Nephron (organoid): ENCODE measurements around the gene TAX1BP3.

Source experiments
- H3K27ac Mint-ChIP-seq, 3 experiments: 2 replicates each; pipeline ENCODE4 v1.8.0; 2020; ENCODE audit warnings: mixed read lengths in 3 of 3, mild to moderate bottlenecking in 2 of 3, moderate library complexity in 1 of 3
- H3K27me3 Mint-ChIP-seq: 2 replicates; pipeline ENCODE4 v1.8.0; 2021; ENCODE audit warnings: low read depth, mild to moderate bottlenecking, moderate library complexity, mixed read lengths
- H3K36me3 Mint-ChIP-seq: 2 replicates; pipeline ENCODE4 v1.8.0; 2020; ENCODE audit warnings: low read depth, mixed read lengths
- H3K4me1 Mint-ChIP-seq: 2 replicates; pipeline ENCODE4 v1.8.0; 2020; ENCODE audit warnings: mixed read lengths
- H3K4me3 Mint-ChIP-seq, 3 experiments: 2 replicates each; pipeline ENCODE4 v1.8.0; 2020; ENCODE audit warnings: mild to moderate bottlenecking in 3 of 3, mixed read lengths in 3 of 3, moderate library complexity in 2 of 3
- H3K9me3 Mint-ChIP-seq: 2 replicates; pipeline ENCODE4 v1.8.0; 2020; ENCODE audit warnings: mixed read lengths
- CTCF ChIP-seq, 3 experiments: fragments of 200-600 bp; sonication (generic); IDR thresholded peaks; one replicate each; pipeline ENCODE4 v1.5.0; 2021; ENCODE audit warnings: antibody characterized with exemption in 3 of 3; ENCODE audit not compliant: unreplicated experiment in 3 of 3

Gene TAX1BP3

GRCh38 chr17:3665834-3666233, 2.5 kb downstream of the TAX1BP3 start:
- Mint-ChIP-seq H3K4me1 (peaks cover 37% of the 10 kb centered on the region), H3K27me3 (peaks cover 5% of the 10 kb centered on the region), H3K9me3 (no peaks in the 10 kb centered on the region), H3K36me3 (peaks cover 27% of the 10 kb centered on the region), H3K4me3 (peak overlapping the region; percentile 95 to 98 (median 98)), H3K27ac (peak overlapping the region; percentile 87 to 93 (median 91))
- no peak for TF ChIP-seq CTCF (IDR thresholded peaks at IDR 0.05; ENCODE audit: unreplicated experiment in 3 of 3)

GRCh38 chr17:3663102-3664011, 5.0 kb downstream of the TAX1BP3 start:
- no peak overlapping the region for H3K4me3 Mint-ChIP-seq
- peaks cover 24% of the 10 kb centered on the region for H3K36me3 Mint-ChIP-seq
- no peak for TF ChIP-seq CTCF (IDR thresholded peaks at IDR 0.05; ENCODE audit: unreplicated experiment in 3 of 3)
- H3K4me1 Mint-ChIP-seq: peaks cover 27% of the 10 kb centered on the region
- H3K9me3 Mint-ChIP-seq: no peaks in the 10 kb centered on the region
- no peak overlapping the region for H3K27ac Mint-ChIP-seq
- H3K27me3 Mint-ChIP-seq: peaks cover 5% of the 10 kb centered on the region

- peaks cover 20% of the 10 kb centered on the region for H3K36me3 Mint-ChIP-seq
- H3K9me3 Mint-ChIP-seq: no peaks in the 10 kb centered on the region
- peak overlapping the region in 1 of 3 experiments; percentile 42 for H3K27ac Mint-ChIP-seq
- no peak overlapping the region for H3K4me3 Mint-ChIP-seq
- H3K4me1 Mint-ChIP-seq: peaks cover 11% of the 10 kb centered on the region
- no peak for TF ChIP-seq CTCF (IDR thresholded peaks at IDR 0.05; ENCODE audit: unreplicated experiment in 3 of 3)
- H3K27me3 Mint-ChIP-seq: no peaks in the 10 kb centered on the region
These were observed 8.0 kb downstream of the TAX1BP3 start for GRCh38 chr17:3660311-3660891.

- Mint-ChIP-seq H3K4me3 (no peak overlapping the region), H3K27me3 (no peaks in the 10 kb centered on the region), H3K27ac (peak overlapping the region in 1 of 3 experiments; percentile 42), H3K9me3 (no peaks in the 10 kb centered on the region), H3K36me3 (peaks cover 14% of the 10 kb centered on the region), H3K4me1 (peaks cover 5% of the 10 kb centered on the region)
- no peak for TF ChIP-seq CTCF (IDR thresholded peaks at IDR 0.05; ENCODE audit: unreplicated experiment in 3 of 3)
These were observed 8.8 kb downstream of the TAX1BP3 start for GRCh38 chr17:3659541-3660111.

GRCh38 chr17:3658784-3659449, 9.5 kb downstream of the TAX1BP3 start:
- Mint-ChIP-seq H3K9me3 (no peaks in the 10 kb centered on the region), H3K27me3 (no peaks in the 10 kb centered on the region), H3K27ac (peak overlapping the region in 1 of 3 experiments; percentile 42), H3K36me3 (peaks cover 7% of the 10 kb centered on the region), H3K4me1 (peaks cover 5% of the 10 kb centered on the region), H3K4me3 (no peak overlapping the region)
- no peak for TF ChIP-seq CTCF (IDR thresholded peaks at IDR 0.05; ENCODE audit: unreplicated experiment in 3 of 3)
